Sciatic nerve (tissue), 2 donors: ENCODE data around the gene HS6ST3. TPM values are rescaled to one million over a fixed set of nuclear protein-coding genes. Genes with fewer than 3 reads are reported as not detected.
"Not testable (repeated sequence)": the region's sequence is repeated elsewhere in the genome, so short reads cannot be mapped to it uniquely, and the experiment has no call there.

Experiments used
- ATAC-seq: fragments of 200-7000 bp; cut with Tn5 transposase; one replicate; pipeline ENCODE4 v1.9.1; 2020; ENCODE audit warnings: mild to moderate bottlenecking, moderate library complexity
- DNase-seq: peaks from one replicate; pipeline ENCODE4 v3.0.0-alpha.2; 2020; ENCODE audit warnings: low spot score
- intact Hi-C: fragments of 100-400 bp; cut with DNase I; formaldehyde crosslinking; loops from one replicate; pipeline ENCODE4 v1.14.2; 2022
- total RNA-seq: library from RNA; stranded (reverse); fragmentation: NEBNext Ultra II Directional; extraction: Animal tissue kit (Norgen Biotek cat#: 25700); gene quantifications from one replicate; pipeline ENCODE4 v1.2.1, GENCODE V29; 2021
- donor health status: DM: no; HTN: no; CAD: no.
- donor health status: DM: no; HTN: no; CAD: no.

HS6ST3 gene
- total RNA-seq, 1 donor from 2014 or later = 0.22 TPM

GRCh38 chr13:96491103-96491502 is 401.2 kb downstream of the HS6ST3 start:
- DNase-seq (no peak), ATAC-seq (no peak)
- intact Hi-C loops = no loop called here

GRCh38 chr13:96492766-96493165 is 402.9 kb downstream of the HS6ST3 start:
- DNase-seq (no peak), ATAC-seq (no peak)
- intact Hi-C loops = no loop called here

GRCh38 chr13:96499656-96500055 is 409.7 kb downstream of the HS6ST3 start:
- no peak for ATAC-seq
- intact Hi-C loops = no loop called here
- DNase-seq = no peak

- ATAC-seq (no peak), DNase-seq (no peak)
- intact Hi-C loops = no loop called here
Observed at GRCh38 chr13:96500953-96501352, 411.0 kb downstream of the HS6ST3 start.

GRCh38 chr13:96503481-96503880 is 413.6 kb downstream of the HS6ST3 start:
- no peak for DNase-seq
- ATAC-seq = no peak
- intact Hi-C loops = no loop called here

- DNase-seq (no peak), ATAC-seq (no peak)
- intact Hi-C loops = no loop called here
Observed at GRCh38 chr13:96511587-96511986, 421.7 kb downstream of the HS6ST3 start.

GRCh38 chr13:96519380-96519779 is 429.5 kb downstream of the HS6ST3 start:
- ATAC-seq (no peak), DNase-seq (no peak)
- intact Hi-C loops = no loop called here

- ATAC-seq, intact Hi-C loops, DNase-seq: not testable (repeated sequence)
Observed at GRCh38 chr13:96524398-96525020, 434.6 kb downstream of the HS6ST3 start.

- intact Hi-C loops = no loop called here
- no peak for DNase-seq
- ATAC-seq = no peak
Observed at GRCh38 chr13:96525715-96526114, 435.8 kb downstream of the HS6ST3 start.

GRCh38 chr13:96527497-96527896 is 437.6 kb downstream of the HS6ST3 start:
- no peak for DNase-seq
- no peak for ATAC-seq
- intact Hi-C loops = no loop called here

GRCh38 chr13:96532804-96533203 is 442.9 kb downstream of the HS6ST3 start:
- intact Hi-C loops = no loop called here
- no peak for DNase-seq
- ATAC-seq = no peak

GRCh38 chr13:96533408-96533807 is 443.5 kb downstream of the HS6ST3 start:
- no peak for ATAC-seq
- intact Hi-C loops = no loop called here
- no peak for DNase-seq

- DNase-seq (no peak), ATAC-seq (no peak)
- intact Hi-C loops = no loop called here
Observed at GRCh38 chr13:96539791-96540190, 449.9 kb downstream of the HS6ST3 start.

- no peak for DNase-seq
- ATAC-seq = no peak
- intact Hi-C loops = no loop called here
Observed at GRCh38 chr13:96540670-96541069, 450.8 kb downstream of the HS6ST3 start.

- intact Hi-C loops = no loop called here
- DNase-seq = no peak
- no peak for ATAC-seq
Observed at GRCh38 chr13:96542986-96543385, 453.1 kb downstream of the HS6ST3 start.

- intact Hi-C loops = no loop called here
- DNase-seq = no peak
Observed at GRCh38 chr13:96544957-96545356, 455.1 kb downstream of the HS6ST3 start.

GRCh38 chr13:96546463-96546862 is 456.6 kb downstream of the HS6ST3 start:
- ATAC-seq = no peak
- DNase-seq = no peak
- intact Hi-C loops = no loop called here

More at GRCh38 chr13:96544957-96545356, 455.1 kb downstream of the HS6ST3 start:
- no peak for ATAC-seq

- no peak for ATAC-seq
- intact Hi-C loops = no loop called here
Observed at GRCh38 chr13:96551546-96551945, 461.6 kb downstream of the HS6ST3 start.

GRCh38 chr13:96552559-96552958 is 462.7 kb downstream of the HS6ST3 start:
- intact Hi-C loops = no loop called here
- ATAC-seq (no peak), DNase-seq (no peak)

More at GRCh38 chr13:96551546-96551945, 461.6 kb downstream of the HS6ST3 start:
- no peak for DNase-seq

GRCh38 chr13:96553796-96554195 is 463.9 kb downstream of the HS6ST3 start:
- DNase-seq (no peak), ATAC-seq (no peak)
- intact Hi-C loops = no loop called here

GRCh38 chr13:96573563-96573962 is 483.7 kb downstream of the HS6ST3 start:
- DNase-seq = no peak
- intact Hi-C loops = no loop called here

More at GRCh38 chr13:96573563-96573962, 483.7 kb downstream of the HS6ST3 start:
- no peak for ATAC-seq
